ENCODE data around the gene DLAT.
"Not testable (repeated sequence)": the region's sequence is repeated elsewhere in the genome, so short reads cannot be mapped to it uniquely, and the experiment has no call there.

Gene DLAT

DNA sequence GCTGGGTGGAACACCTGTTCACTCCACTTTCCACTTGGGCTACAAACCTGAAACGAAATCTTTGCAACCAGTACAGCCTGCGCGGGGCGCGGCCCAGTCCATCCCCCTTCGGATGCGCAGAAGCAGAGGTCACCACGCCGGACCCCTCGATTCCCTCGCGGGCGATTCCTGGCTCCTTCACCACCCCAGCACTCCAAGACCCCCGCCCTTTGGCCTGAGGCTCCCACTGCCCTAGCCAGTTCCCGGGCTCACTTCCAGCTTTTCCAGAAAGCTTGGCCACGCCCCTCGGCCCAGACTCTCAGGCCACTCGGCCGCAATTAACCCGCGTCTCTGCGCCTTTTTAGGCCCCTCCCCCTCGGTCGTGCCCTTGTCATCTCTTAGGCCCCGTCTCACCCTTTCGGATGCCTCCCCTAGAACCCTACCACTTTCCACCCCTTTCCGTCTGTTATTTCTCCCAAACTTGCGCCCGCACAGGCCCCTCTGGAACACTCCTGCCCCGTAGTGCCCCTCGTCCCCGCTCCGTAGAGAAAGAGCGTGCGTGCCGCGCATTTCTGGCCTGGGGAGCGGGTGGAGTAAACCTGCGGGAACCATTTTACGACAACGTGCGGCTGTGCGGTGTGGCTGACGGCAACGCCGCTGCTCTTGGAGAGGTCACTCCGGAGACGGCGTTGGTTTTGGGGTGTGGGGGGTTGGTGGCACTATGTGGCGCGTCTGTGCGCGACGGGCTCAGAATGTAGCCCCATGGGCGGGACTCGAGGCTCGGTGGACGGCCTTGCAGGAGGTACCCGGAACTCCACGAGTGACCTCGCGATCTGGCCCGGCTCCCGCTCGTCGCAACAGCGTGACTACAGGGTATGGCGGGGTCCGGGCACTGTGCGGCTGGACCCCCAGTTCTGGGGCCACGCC, at the start of gene DLAT:
TSS of gene DLAT (plus strand) at position 636 of the 906 bp plus-strand sequence. CDS start at position 701, 65 bp downstream.
- peak; percentile 87 for DNase-seq

DNA sequence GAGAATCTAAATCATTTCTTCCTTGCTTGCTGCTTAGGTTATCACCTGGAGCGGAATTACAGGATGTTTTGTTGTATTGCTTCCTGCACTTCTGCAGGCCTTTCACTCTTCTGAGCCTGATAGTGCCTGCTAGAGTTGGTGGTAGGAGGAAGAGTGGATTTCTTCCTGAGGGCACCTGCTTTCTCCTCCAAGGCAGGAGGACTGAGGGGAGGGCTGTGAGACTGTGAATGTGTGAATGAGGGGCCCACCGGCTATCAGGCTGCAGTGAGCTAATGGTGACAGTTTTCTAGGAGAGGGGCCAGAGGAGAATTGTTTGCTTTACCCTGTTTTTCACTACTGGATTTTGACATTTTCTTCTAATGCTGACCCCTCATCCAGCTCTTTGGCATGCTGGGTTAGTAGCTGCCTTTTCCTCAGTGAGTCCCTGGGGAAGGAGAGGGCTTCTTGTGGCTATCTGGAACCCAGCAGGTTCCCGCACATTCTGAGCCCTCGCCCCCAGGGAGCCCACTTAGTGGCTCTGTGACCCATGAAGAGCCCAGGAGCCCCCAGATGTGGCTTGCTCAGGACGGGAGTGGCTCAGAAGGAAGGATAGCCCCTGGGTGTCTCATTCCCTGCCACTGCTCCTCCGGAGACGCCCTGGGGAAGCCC, 49.0 kb upstream of the DLAT start:
- no peak for DNase-seq

DNA sequence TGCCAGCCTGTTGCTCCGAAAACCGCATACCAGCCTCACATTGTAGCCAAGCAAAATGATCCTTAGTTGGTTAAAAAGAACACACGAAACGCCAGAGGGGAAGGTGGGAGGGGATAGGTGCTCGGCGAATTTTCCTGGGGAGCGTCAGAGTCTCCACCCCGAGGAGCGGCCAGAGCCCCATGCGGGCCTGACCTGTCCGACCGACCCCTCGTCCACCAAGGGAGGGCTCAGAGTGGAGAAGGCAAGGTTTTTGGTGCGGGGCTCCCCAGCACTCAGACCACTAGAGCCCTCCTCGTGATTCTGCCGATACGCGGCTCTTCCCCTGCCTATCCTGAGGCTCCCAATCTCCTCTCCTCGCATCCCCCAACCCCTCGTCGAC, 48.5 kb upstream of the DLAT start:
- no peak for DNase-seq

DNA sequence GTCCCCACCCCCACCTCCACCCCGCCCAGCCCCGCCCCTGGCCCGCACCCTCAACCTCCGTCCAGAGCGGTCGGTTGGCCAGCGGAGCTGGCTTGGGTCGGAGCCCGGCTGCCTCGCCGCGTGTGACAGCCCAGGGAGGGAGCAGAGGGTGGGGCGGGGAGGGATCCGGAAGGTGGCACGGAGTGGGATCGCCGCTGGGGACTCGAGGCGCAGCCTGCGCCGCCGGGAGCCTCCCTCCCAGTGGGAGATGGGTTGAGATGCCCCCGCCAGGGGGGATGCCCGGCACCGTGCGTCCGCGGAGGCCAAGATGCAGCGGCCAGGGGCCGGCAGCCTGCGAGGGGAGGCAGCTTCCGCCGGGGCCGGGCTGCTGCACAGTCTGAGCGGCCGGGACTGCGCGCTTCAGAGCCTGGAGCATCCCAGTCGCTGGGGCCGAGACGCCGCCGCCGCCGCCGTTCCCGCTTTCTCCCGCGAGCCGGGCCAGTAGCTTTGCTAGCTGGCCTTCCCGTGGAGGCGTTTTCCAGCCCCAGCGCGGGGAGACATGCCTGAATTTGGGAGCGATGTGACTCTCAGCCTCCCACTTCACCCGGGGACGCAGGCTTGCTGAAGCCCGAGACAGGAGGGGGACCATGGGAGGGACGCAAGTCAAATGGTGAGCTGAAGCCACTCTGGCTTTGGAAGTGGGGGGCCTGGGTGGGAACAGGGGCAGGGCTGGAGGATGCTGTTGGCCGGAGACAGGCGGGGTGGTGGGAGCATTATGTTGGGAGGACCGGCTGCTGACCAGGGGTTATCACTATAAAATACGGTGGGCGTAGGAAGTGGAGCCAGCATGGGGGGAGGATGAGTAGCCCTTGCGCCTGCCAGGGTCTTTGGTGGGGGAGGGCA, 47.8 kb upstream of the DLAT start:
- peak; percentile 18 for DNase-seq

DNA sequence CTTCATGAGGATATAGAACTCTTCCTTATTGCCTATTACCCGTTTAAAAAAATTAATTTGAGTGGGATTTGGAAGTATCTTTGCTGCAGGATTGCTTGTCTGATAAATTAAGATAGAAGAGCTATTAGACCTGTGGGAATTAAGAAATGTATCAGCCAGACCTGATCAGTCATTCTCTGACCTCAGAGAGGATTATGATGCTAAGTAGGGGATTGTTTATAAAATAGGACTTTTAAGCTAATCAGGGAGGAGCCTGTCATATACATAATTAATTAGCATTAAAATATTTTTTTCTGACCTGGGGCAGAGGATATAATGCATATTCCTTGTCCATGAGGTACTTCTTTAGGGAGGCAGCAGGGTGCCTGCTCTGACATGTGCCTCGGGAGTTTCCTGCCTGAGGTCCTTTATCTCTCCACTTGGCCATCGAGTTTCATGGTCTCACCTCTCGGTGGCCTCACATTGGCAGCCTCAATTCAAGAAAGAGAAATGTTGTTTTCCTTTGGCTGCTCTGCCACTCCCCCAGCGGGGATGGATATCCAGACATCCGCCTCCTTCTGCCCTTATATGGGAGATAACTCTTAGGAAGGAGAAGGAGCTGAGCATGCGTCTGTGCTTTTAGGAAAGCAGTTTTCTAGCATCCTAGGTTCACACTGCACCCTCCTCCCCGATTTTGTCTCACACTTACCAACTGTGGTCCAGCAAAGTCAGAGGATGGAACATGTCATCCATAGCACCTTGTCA, 47.0 kb upstream of the DLAT start:
- no peak for DNase-seq

DNA sequence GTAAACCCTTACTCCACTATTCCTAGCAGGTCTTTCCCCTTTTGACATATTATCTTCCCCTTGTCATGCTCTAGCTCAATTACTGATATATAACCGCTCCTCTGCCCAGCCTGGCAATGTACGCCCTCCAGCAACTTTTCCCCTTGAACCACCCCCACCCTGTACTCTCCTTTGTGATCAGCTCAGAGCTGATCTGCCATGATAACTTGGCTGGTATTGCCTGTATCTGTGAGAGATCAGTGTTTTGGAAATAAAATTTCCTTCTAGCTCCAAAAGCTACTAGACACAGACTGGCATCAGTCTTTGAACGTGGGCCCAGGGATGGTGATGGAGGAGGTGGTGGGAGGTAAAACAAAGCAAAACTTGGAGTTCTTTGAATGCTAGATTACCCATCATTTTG, 45.1 kb upstream of the DLAT start:
- DNase-seq, result no peak

DNA sequence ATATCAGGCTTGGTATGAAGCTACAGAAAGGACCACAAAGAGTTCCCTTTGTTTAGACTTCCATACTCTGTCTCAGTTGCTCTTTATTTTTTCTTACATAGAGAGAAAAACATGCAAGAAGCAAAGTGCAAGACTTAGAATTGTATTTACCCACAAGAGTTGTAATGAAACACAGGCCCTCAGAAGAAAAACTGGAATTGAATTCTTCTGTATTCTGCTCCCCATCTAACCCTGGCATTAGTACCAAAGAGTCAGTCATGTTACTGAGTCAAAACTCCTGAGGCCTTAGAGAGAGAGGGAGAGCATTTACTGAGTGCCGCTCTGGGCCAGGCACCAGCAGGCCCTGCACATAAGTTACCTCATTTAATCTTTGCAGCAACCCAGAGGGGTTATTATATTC, 43.9 kb upstream of the DLAT start:
- DNase-seq, result no peak

DNA sequence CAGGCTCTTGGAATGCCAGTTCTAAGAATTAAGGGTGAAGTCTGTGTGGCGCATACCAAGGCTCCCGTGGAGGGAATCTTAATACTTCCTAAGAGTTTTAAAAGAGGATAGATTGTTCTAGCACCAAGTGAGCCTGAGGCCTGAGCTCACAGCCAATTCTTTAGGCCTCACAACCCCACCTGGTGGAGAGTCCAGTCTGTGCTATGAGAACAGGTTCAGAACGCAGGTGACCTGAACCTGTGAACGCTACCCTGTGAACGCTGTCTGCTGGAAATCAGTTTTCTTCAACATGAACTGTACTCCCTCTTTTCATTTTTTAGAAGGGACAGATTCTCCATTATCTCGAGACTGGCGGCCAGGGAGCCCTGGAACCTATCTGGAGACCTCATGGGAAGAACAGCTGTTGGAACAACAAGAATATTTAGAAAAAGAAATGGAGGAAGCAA, 43.2 kb upstream of the DLAT start:
- DNase-seq, result peak; percentile 44

DNA sequence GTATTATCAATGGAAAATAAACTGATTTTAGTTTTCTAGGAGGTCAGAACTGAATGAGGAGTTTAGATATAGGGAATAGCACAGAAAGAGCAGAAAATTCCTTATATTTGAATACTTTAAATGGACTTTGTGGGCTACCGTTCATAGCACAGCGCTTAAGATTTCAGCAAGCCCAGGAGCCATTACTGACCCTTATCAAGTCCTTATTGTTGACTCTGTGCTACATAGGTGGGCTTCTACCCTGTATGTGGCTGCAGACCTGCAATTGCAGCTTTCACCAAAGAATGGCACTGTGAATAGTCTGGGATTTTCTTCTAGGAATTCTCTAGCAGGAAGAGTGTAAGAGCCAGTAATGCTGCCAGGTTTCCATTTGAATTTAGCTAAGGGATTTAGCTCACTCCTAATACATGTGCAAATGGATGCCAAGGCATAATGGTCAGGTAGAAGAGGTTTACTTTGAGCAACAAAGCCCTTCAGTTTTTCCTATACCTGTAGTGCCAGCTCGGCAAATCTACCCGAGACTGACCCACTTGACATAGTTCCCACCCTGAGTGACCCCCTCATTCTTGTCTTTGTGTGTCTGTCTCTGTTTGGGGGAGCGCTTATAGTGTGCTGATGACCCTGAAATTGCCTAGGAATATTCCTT, 42.5 kb upstream of the DLAT start:
- no peak for DNase-seq

DNA sequence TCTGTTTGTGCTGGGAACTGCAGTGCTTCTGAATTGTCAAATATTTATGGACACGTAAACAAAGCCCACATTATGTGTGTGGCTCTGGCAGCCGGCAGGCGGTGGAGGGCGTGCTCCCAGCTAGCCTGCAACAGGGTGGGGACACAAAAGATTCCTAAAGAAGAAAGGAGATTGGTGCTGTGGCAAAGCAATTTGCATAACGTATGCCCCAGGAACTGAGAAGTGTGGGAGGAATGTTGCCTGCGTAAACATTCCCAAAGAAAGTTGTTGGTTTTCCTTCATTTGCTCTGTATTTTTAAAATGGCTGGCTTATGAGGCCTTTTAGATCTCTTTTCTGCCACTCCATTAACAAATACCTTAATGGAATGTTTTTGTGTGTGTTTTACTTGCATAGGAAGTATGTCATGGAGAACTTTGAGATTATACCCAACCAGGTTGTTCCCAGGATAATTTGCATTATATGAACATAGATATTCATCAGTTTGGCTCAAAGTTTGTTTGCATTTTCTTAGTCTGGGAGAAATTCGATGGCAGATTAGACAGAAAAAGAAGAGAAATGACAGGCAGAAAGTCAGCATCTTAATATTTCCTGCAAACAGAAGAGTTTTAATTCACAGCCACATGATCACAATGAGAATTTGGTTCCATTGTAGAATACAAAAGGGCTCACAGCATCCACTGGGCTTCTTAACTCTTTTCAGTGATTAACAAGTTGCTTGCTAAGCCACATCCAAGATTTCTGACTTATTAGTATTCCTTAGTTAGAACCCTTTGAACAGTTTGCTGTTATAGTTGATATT, 41.8 kb upstream of the DLAT start:
- DNase-seq, result no peak

DNA sequence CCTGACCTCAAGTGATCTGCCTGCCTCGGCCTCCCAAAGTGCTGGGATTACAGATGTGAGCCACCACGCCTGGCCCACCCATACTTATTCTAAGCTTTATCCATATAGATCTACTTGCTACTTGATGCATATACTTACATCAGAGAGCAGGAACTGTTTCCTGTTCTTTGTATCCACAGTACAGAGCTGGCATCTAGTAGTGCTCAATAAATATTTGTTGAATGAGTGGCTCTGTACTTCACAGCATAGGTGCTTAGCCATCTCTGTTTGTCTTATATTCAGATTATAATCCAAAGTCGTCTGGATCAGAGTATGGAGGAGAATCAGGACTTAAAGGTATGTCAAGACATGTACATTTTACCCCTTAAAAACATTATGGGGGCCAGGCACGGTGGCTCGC, 38.6 kb upstream of the DLAT start:
- no peak for DNase-seq

DNA sequence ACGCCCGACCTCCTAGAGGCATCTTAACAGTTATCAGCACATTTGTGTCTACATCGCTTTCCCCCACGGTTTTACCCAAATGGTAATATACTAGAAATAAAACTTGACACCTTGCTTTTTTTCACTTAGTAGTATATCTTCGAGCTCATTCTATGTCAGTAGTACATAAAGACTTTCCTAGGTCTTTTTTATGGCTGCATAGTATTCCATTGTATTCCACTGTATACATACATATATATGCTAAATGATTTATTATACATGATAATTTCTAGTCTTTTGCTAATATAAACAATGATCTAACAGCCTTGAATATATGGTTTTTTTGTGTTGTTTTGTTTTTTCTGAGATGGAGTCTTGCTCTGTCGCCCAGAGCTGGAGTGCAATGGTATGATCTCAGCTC, 34.8 kb upstream of the DLAT start:
- DNase-seq, result no peak

DNA sequence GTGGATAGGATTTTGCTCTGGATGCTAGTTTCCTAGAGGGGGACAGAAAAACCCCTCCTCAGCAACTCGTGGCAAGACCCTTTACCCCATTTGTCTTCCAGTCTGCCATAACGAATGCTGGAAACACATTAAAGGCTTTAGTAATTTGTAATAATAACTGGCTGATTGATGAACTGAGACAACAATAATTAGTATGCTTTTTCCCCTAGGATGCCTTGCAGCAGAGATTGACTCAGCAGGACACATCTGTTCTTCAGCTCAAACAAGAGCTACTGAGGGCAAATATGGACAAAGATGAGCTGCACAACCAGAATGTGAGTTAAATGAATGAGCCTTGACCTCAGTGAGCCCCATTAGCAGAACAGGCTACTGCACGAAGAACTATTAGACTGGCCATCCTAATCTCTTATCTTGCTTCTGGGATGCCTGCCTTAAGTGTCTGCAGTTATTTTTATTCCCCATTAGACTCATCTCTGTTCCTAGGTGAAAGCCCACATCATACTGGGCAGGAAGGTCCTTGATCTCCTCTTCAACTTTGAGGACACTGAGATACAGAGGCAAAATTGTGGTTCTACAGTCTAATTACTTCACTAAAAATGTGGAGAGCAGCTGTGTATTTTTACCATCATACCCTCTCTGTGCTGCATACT, 32.9 kb upstream of the DLAT start:
- no peak for DNase-seq

DNA sequence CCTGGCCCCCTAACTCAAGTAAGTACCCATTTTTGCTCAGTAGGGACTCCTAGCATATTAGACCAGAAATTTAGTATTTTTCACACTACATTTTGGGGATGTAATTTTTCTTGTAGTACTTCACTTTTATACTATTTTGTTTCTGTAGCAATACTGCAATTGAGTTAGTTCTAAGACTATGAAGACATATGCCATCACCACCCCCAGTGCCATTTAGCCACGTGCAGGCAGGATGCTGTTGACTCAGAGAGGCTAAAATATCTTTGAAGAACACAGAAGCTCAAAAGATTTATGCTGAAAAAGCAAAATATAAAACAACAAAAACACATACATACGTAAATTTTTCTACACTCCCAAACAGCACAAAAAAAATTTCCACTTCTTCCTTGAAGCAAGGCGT, 29.1 kb upstream of the DLAT start:
- no peak for DNase-seq

DNA sequence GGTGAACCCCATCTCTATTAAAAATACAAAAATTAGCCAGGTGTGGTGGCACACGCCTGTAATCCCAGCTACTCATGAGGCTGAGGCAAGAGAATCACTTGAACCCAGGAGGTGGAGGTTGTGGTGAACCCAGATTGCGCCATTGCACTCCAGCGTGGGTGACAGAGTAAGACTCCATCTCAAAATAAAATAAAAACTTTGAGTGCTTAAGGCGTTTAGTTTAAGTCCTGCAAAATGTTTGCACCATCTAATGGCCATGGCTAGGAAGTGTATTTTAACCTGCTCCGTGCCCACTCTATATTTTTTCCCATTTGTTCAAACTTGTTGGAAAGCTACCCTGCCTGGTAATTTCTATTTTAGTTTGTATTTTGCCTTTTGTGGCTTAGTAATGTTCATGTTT, 28.5 kb upstream of the DLAT start:
- DNase-seq, result not testable (repeated sequence)

DNA sequence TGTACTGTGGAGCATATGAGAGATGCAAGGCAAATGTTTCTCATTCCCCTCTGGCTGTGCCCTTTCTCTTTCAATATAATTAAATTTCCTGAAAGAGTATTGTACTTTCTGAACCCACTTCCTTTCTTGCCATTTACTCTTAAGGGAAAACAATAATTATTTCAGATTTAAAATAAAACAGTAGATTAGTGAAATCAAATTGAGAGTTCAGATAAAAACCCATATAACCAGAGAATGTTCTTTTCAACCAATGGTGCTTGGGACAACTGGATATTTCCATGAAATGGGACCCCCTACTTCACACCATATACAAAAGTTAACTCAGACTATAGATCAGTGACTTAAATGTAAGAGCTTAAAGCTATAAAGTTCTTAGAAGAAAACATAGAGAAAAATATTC, 26.1 kb upstream of the DLAT start:
- DNase-seq, result no peak

DNA sequence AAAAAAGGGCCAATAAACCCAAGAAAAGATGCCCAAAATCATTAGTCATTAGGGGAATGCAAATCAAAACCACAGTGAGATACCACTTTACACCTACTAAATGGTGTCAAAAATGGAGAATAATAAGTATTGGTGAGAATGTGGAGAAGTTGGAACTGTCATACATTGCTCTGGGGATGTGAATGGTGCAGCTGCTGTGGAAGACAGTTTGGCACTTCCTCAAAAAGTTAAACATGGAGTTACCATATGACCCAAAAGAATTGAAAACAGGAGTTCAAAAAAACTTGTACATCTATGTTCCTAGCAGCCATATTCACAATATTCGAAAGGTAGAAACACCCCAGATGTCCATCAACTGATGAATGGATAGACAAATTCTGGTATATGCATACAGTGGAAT, 24.5 kb upstream of the DLAT start:
- no peak for DNase-seq

DNA sequence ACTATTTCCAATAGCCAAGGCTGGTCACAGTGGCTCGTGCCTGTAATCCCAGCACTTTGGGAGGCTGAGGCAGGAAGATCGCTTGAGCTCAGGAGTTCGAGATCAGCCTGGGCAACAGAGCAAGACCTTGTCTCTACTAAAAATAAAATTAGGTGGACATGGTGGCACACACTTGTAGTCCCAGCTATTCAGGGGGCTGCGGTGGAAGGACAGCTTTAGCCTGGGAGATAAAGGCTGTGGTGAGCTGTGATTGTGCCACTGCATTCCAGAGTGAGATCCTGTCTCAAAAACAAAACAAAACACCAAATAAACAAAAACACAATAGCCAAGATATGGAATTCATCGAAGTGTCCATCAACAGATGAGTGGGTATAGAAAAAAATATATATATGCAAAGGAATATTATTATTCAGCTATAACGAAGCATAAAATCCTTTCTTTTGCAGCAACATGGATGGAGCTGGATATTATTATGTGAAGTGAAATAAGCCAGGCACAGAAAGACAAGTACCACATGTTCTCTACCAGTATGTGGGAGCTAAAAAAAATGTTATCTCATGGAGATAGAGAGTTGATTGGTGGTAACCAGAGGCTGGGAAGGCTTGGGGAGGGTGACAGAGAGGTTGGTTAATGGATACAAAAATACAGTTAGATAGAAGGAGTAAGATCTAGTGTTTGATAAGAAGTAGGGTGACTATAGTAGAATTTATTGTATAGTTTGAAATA, 22.6 kb upstream of the DLAT start:
- no peak for DNase-seq

DNA sequence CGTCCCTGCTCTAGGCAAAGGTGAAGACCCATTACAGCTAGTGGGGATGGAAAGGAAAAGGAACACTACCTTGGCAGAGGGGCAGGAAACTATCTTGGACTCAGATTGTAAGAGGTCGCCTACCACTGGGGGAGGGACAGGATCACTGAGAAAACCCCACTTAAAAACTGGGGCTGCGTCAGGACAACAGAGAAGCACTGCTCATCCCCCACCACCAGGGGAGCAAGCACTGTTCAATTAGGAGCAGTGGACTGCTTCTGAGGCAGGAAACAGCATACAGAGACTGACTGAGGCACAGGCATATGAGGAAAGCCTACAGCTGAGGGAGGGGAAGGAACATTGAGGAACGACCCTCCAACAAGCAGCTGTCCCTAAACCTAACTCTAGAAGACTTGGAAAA, 20.8 kb upstream of the DLAT start:
- no peak for DNase-seq
